SK-N-SH (cell line): ENCODE data around the gene SYT1. TPM values are rescaled to one million over a fixed set of nuclear protein-coding genes. Genes with fewer than 3 reads are reported as not detected.

Source experiments
- CTCF ChIA-PET: fragments of 300-600, 350-600 bp; formaldehyde crosslinking; extraction: SDS; loops from one replicate; lab custom pipeline; 2021; lab: Yijun Ruan, JAX
- POLR2A ChIA-PET: fragments of 350-600 bp; sonication (Branson Sonifier 250); formaldehyde crosslinking; extraction: SDS; loops from one replicate; lab custom pipeline; 2020; ENCODE audit warnings: antibody characterized with exemption, inconsistent platforms; lab: Yijun Ruan, JAX
- DNase-seq: peaks from one replicate; pipeline ENCODE4 v3.0.0; 2012
- H2AFZ ChIP-seq: fragments of 200-600 bp; sonication (generic); 2 replicates; pipeline ENCODE4 v1.8.1; 2016; ENCODE audit warnings: antibody characterized with exemption, mild to moderate bottlenecking, low read depth
- H3F3A ChIP-seq: fragments of 200-600 bp; sonication (generic); replicated peaks from 2 replicates; pipeline ENCODE3; 2016; ENCODE audit warnings: antibody characterized with exemption, mild to moderate bottlenecking; ENCODE audit not compliant: insufficient read depth
- H3K27ac ChIP-seq, 2 experiments: fragments of 200-500 bp in 1 of 2; fragments of 200-600 bp in 1 of 2; sonication (Bioruptor generic) in 1 of 2; sonication (generic), shearing (Covaris generic) in 1 of 2; 2 replicates each; pipeline versions ENCODE4 v1.5.1 to v1.6.1; 2014 to 2016; ENCODE audit warnings: low read depth in 2 of 2, inconsistent platforms in 1 of 2, low read length in 1 of 2, mild to moderate bottlenecking in 1 of 2, mixed read lengths in 1 of 2
- H3K27me3 ChIP-seq: fragments of 200-600 bp; sonication (generic), shearing (Covaris generic); 2 replicates; pipeline ENCODE4 v1.6.1; 2016; ENCODE audit warnings: mixed run types; ENCODE audit not compliant: insufficient read depth
- H3K36me3 ChIP-seq, 2 experiments: fragments of 200-500 bp in 1 of 2; fragments of 200-600 bp in 1 of 2; sonication (Bioruptor generic) in 1 of 2; sonication (generic) in 1 of 2; replicated peaks in 1 of 2; 2 replicates each; pipeline versions ENCODE3 to v1.5.1; 2014 to 2016; ENCODE audit warnings: low read length in 1 of 2, mild to moderate bottlenecking in 1 of 2; ENCODE audit not compliant: insufficient read depth in 2 of 2, control insufficient read depth in 1 of 2
- H3K4me1 ChIP-seq, 2 experiments: fragments of 200-500 bp in 1 of 2; fragments of 200-600 bp in 1 of 2; sonication (Bioruptor generic) in 1 of 2; sonication (generic), shearing (Covaris generic) in 1 of 2; 2 replicates each; pipeline versions ENCODE4 v1.5.1 to v1.6.1; 2014 to 2016; ENCODE audit warnings: low read depth in 1 of 2, low read length in 1 of 2, mixed run types in 1 of 2; ENCODE audit not compliant: insufficient read depth in 2 of 2, control insufficient read depth in 1 of 2
- H3K4me2 ChIP-seq: fragments of 200-600 bp; sonication (generic), shearing (Covaris generic); 2 replicates; pipeline ENCODE4 v1.6.1; 2017; ENCODE audit warnings: mixed run types
- H3K4me3 ChIP-seq, 2 experiments: fragments of 200-500 bp in 1 of 2; fragments of 200-600 bp in 1 of 2; sonication (Bioruptor generic) in 1 of 2; sonication (generic), shearing (Covaris generic) in 1 of 2; 2 replicates each; pipeline versions ENCODE4 v1.5.1 to v1.8.1; 2014 to 2016; ENCODE audit warnings: low read depth in 2 of 2, inconsistent platforms in 1 of 2, low read length in 1 of 2, mild to moderate bottlenecking in 1 of 2, mixed read lengths in 1 of 2, moderate library complexity in 1 of 2
- H3K79me2 ChIP-seq: fragments of 200-600 bp; sonication (generic); 2 replicates; pipeline ENCODE4 v1.8.1; 2017; ENCODE audit warnings: mild to moderate bottlenecking; ENCODE audit not compliant: insufficient read depth
- H3K9ac ChIP-seq: fragments of 200-600 bp; sonication (generic); 2 replicates; pipeline ENCODE4 v1.6.1; 2017; ENCODE audit warnings: mixed run types
- H3K9me2 ChIP-seq: fragments of 200-600 bp; sonication (generic); 2 replicates; pipeline ENCODE4 v1.6.1; 2017; ENCODE audit warnings: mixed run types
- H3K9me3 ChIP-seq: fragments of 200-600 bp; sonication (generic); 2 replicates; pipeline ENCODE4 v1.6.1; 2017; ENCODE audit warnings: mixed run types, mild to moderate bottlenecking, moderate library complexity
- H4K20me1 ChIP-seq: fragments of 200-600 bp; sonication (generic); 2 replicates; pipeline ENCODE4 v1.6.1; 2017; ENCODE audit warnings: mild to moderate bottlenecking, mixed run types; ENCODE audit not compliant: insufficient read depth
- CTCF ChIP-seq: fragments of 200-600 bp; sonication (generic); IDR thresholded peaks from 2 replicates; pipeline ENCODE4 v1.6.1; 2017; ENCODE audit warnings: antibody characterized with exemption, mild to moderate bottlenecking, moderate library complexity
- ELF1 ChIP-seq: IDR thresholded peaks from 2 replicates; pipeline ENCODE4 v1.4.0; 2012
- FOXJ3 ChIP-seq: sonication (generic); formaldehyde crosslinking; IDR thresholded peaks from 2 replicates; pipeline ENCODE4 v1.5.1; 2020; ENCODE audit warnings: mild to moderate bottlenecking, missing genetic modification reagents
- FOXM1 ChIP-seq: IDR thresholded peaks from 2 replicates; pipeline ENCODE4 v1.4.0; 2012; ENCODE audit warnings: low read depth, mild to moderate bottlenecking
- GABPA ChIP-seq: IDR thresholded peaks from 2 replicates; pipeline ENCODE4 v1.4.0; 2012; ENCODE audit warnings: low read depth, mild to moderate bottlenecking
- IRF3 ChIP-seq: fragments of 150-350 bp; IDR thresholded peaks from 2 replicates; pipeline ENCODE4 v1.6.1; 2016; ENCODE audit warnings: mild to moderate bottlenecking, low read depth, low read length
- JUND ChIP-seq: IDR thresholded peaks from 2 replicates; pipeline ENCODE4 v1.4.0; 2012
- NFIC ChIP-seq: IDR thresholded peaks from 2 replicates; pipeline ENCODE4 v1.4.0; 2012; ENCODE audit warnings: borderline replicate concordance
- POLR2AphosphoS5 ChIP-seq: IDR thresholded peaks from 2 replicates; pipeline ENCODE4 v1.6.1; 2012; ENCODE audit warnings: low read depth, low read length
- RAD21 ChIP-seq: IDR thresholded peaks from 2 replicates; pipeline ENCODE4 v1.6.1; 2012; ENCODE audit warnings: mild to moderate bottlenecking, low read length
- RCOR1 ChIP-seq: fragments of 150-350 bp; IDR thresholded peaks from 2 replicates; pipeline ENCODE4 v1.6.1; 2017; ENCODE audit warnings: antibody characterized with exemption, low read length
- RFX5 ChIP-seq: IDR thresholded peaks from 2 replicates; pipeline ENCODE4 v1.6.1; 2012; ENCODE audit warnings: mild to moderate bottlenecking, improper control_type of control experiment, low read length
- SIN3A ChIP-seq: IDR thresholded peaks from 2 replicates; pipeline ENCODE4 v1.6.1; 2012; ENCODE audit warnings: low read depth, mild to moderate bottlenecking, low read length, moderate library complexity, borderline replicate concordance
- SMC3 ChIP-seq: IDR thresholded peaks from 2 replicates; pipeline ENCODE4 v1.6.1; 2012; ENCODE audit warnings: low read depth, low read length, improper control_type of control experiment
- TAF1 ChIP-seq: IDR thresholded peaks from 2 replicates; pipeline ENCODE4 v1.6.1; 2012; ENCODE audit warnings: low read depth, mild to moderate bottlenecking, low read length, moderate library complexity, borderline replicate concordance
- TCF12 ChIP-seq: IDR thresholded peaks from 2 replicates; pipeline ENCODE4 v1.4.0; 2012
- USF2 ChIP-seq: fragments of 150-350 bp; IDR thresholded peaks from 2 replicates; pipeline ENCODE4 v1.6.1; 2017; ENCODE audit warnings: antibody characterized with exemption, low read length, low read depth, borderline replicate concordance
- WGBS: methylation state at CpG from one replicate; pipeline ENCODE4 v1.1.6; 2017; ENCODE audit warnings: low lambda C conversion rate; 5-methylcytosine and 5-hydroxymethylcytosine counted together
- polyA plus RNA-seq, 3 experiments: library from polyadenylated mRNA; depleted of rRNA; stranded (reverse); fragments of >200 nt; gene quantifications; 2 replicates each; pipeline ENCODE4 v1.2.3, GENCODE V29; 2012
- TF ChIP-seq, protein P1 (sequence below): IDR thresholded peaks from 2 replicates; pipeline ENCODE4; 2012
- TF ChIP-seq, protein P2 (sequence below): IDR thresholded peaks from 2 replicates; pipeline ENCODE4 v1.4.0; 2012; ENCODE audit warnings: low read depth

SYT1 gene
- polyA plus RNA-seq, 1 of the 3 experiments (the other 2 are of a cell fraction), result 12.7 TPM

- Histone ChIP-seq H3K4me2 (no peak overlapping the region), H3F3A (peaks cover 4% of the 10 kb centered on the region), H3K79me2 (no peaks in the 10 kb centered on the region), H3K27me3 (no peaks in the 10 kb centered on the region), H3K9me2 (no peaks in the 10 kb centered on the region), H2AFZ (no peak overlapping the region), H3K4me3 (no peak overlapping the region), H3K27ac (no peak overlapping the region), H3K4me1 (peaks cover 0 to 7% of the 10 kb centered on the region in 2 experiments; a peak in 3 of 4 replicates), H3K9me3 (no peaks in the 10 kb centered on the region), H3K36me3 (no peaks in the 10 kb centered on the region), H4K20me1 (no peaks in the 10 kb centered on the region), H3K9ac (no peak overlapping the region)
- TF ChIP-seq, protein P1, sequence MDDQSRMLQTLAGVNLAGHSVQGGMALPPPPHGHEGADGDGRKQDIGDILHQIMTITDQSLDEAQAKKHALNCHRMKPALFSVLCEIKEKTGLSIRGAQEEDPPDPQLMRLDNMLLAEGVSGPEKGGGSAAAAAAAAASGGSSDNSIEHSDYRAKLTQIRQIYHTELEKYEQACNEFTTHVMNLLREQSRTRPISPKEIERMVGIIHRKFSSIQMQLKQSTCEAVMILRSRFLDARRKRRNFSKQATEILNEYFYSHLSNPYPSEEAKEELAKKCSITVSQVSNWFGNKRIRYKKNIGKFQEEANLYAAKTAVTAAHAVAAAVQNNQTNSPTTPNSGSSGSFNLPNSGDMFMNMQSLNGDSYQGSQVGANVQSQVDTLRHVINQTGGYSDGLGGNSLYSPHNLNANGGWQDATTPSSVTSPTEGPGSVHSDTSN, result no peak
- TF ChIP-seq RAD21 (no peak), GABPA (no peak), JUND (no peak), ELF1 (no peak), NFIC (no peak), FOXJ3 (no peak), POLR2AphosphoS5 (no peak), USF2 (no peak), RCOR1 (no peak), RFX5 (no peak), FOXM1 (no peak), SIN3A (no peak), TAF1 (no peak), TCF12 (no peak), CTCF (no peak), SMC3 (no peak), IRF3 (no peak)
- TF ChIP-seq, protein P2, sequence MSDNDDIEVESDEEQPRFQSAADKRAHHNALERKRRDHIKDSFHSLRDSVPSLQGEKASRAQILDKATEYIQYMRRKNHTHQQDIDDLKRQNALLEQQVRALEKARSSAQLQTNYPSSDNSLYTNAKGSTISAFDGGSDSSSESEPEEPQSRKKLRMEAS, result no peak
- POLR2A ChIA-PET, result no interaction called here
- 77% methylated on average over 4 of the region's 4 CpGs for WGBS
- no peak for DNase-seq
- CTCF ChIA-PET, result interaction anchor here (1.0 to 1.4 kb wide), 2 partner anchors 11 to 13 kb away, joined by 3 read pairs; no protein-coding TSS in a partner anchor
Observed at GRCh38 chr12:79364197-79364596, 499.6 kb downstream of the SYT1 start.
